Calu3 (cell line): ENCODE measurements around the gene ULK2. TPM values are rescaled to one million over a fixed set of nuclear protein-coding genes. Genes with fewer than 3 reads are reported as not detected.

ENCODE experiments used
- BruUV-seq: library from RNA; stranded (reverse); fragments of 400-500 nt; replicated peaks from 2 replicates; lab custom pipeline; 2021; lab: Mats Ljungman, UMichigan
- CTCF ChIA-PET: fragments of 300-600 bp; sonication (Branson Sonifier 250); formaldehyde crosslinking; loops from one replicate; lab custom pipeline; 2022; ENCODE audit warnings: antibody characterized with exemption; lab: Charles Lee
- DNase-seq: peaks from one replicate; pipeline ENCODE4 v3.0.0; 2022
- H3K27ac Mint-ChIP-seq: one replicate; pipeline ENCODE4 v1.8.0; 2022; ENCODE audit warnings: mixed read lengths; ENCODE audit not compliant: unreplicated experiment
- H3K27me3 Mint-ChIP-seq: one replicate; pipeline ENCODE4 v1.8.0; 2022; ENCODE audit warnings: mixed read lengths; ENCODE audit not compliant: unreplicated experiment
- H3K36me3 Mint-ChIP-seq: one replicate; pipeline ENCODE4 v1.8.0; 2022; ENCODE audit warnings: mild to moderate bottlenecking, moderate library complexity, mixed read lengths; ENCODE audit not compliant: insufficient read depth, unreplicated experiment
- H3K4me1 Mint-ChIP-seq: one replicate; pipeline ENCODE4 v1.8.0; 2022; ENCODE audit warnings: mild to moderate bottlenecking, low read depth, mixed read lengths; ENCODE audit not compliant: unreplicated experiment
- H3K4me3 Mint-ChIP-seq: one replicate; pipeline ENCODE4 v1.8.0; 2022; ENCODE audit warnings: mild to moderate bottlenecking, low read depth, moderate library complexity, mixed read lengths; ENCODE audit not compliant: unreplicated experiment
- H3K9me3 Mint-ChIP-seq: one replicate; pipeline ENCODE4 v1.8.0; 2022; ENCODE audit warnings: low read depth, mixed read lengths; ENCODE audit not compliant: unreplicated experiment
- intact Hi-C: fragments of 100-400 bp; cut with micrococcal nuclease; formaldehyde crosslinking; loops from one replicate; pipeline ENCODE4 v1.10.0; 2022; ENCODE audit not compliant: unreplicated experiment
- total RNA-seq: library from RNA; stranded (reverse); gene quantifications from 2 replicates; pipeline ENCODE4 v1.2.3, GENCODE V29; 2022
- TF ChIP-seq, protein P1 (sequence below): fragments of 200-600 bp; IDR thresholded peaks from one replicate; pipeline ENCODE4 v1.8.0; 2022; ENCODE audit warnings: antibody characterized with exemption; ENCODE audit not compliant: unreplicated experiment

Gene ULK2
- total RNA-seq, 1 experiment from 2014 or later: 4.7 TPM

GRCh38 chr17:19750020-19750572 is 117.6 kb downstream of the ULK2 start:
- DNase-seq: no peak
- H3K36me3 Mint-ChIP-seq: peaks cover 9% of the 10 kb centered on the region
- no peaks in the 10 kb centered on the region for H3K9me3 Mint-ChIP-seq
- no peak overlapping the region for H3K4me3 Mint-ChIP-seq
- TF ChIP-seq, protein P1, sequence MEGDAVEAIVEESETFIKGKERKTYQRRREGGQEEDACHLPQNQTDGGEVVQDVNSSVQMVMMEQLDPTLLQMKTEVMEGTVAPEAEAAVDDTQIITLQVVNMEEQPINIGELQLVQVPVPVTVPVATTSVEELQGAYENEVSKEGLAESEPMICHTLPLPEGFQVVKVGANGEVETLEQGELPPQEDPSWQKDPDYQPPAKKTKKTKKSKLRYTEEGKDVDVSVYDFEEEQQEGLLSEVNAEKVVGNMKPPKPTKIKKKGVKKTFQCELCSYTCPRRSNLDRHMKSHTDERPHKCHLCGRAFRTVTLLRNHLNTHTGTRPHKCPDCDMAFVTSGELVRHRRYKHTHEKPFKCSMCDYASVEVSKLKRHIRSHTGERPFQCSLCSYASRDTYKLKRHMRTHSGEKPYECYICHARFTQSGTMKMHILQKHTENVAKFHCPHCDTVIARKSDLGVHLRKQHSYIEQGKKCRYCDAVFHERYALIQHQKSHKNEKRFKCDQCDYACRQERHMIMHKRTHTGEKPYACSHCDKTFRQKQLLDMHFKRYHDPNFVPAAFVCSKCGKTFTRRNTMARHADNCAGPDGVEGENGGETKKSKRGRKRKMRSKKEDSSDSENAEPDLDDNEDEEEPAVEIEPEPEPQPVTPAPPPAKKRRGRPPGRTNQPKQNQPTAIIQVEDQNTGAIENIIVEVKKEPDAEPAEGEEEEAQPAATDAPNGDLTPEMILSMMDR: no peak
- H3K27ac Mint-ChIP-seq: no peak overlapping the region
- CTCF ChIA-PET: no interaction called here
- intact Hi-C loops: no loop called here
- peaks cover 37% of the 10 kb centered on the region for H3K4me1 Mint-ChIP-seq
- BruUV-seq: no TSS peak
- H3K27me3 Mint-ChIP-seq: no peaks in the 10 kb centered on the region

- no peak for DNase-seq
- intact Hi-C loops: loop anchor here (10.0 kb wide), 1 partner anchor 94 kb away; no protein-coding TSS in a partner anchor
- no TSS peak for BruUV-seq
- no peaks in the 10 kb centered on the region for H3K27me3 Mint-ChIP-seq
- no peaks in the 10 kb centered on the region for H3K9me3 Mint-ChIP-seq
- TF ChIP-seq, protein P1: no peak
- H3K27ac Mint-ChIP-seq: no peak overlapping the region
- peaks cover 17% of the 10 kb centered on the region for H3K36me3 Mint-ChIP-seq
- H3K4me1 Mint-ChIP-seq: peaks cover 35% of the 10 kb centered on the region
- peak overlapping the region; percentile 26 for H3K4me3 Mint-ChIP-seq
- CTCF ChIA-PET: no interaction called here
Observed at GRCh38 chr17:19748807-19749193, 118.9 kb downstream of the ULK2 start.

DNA sequence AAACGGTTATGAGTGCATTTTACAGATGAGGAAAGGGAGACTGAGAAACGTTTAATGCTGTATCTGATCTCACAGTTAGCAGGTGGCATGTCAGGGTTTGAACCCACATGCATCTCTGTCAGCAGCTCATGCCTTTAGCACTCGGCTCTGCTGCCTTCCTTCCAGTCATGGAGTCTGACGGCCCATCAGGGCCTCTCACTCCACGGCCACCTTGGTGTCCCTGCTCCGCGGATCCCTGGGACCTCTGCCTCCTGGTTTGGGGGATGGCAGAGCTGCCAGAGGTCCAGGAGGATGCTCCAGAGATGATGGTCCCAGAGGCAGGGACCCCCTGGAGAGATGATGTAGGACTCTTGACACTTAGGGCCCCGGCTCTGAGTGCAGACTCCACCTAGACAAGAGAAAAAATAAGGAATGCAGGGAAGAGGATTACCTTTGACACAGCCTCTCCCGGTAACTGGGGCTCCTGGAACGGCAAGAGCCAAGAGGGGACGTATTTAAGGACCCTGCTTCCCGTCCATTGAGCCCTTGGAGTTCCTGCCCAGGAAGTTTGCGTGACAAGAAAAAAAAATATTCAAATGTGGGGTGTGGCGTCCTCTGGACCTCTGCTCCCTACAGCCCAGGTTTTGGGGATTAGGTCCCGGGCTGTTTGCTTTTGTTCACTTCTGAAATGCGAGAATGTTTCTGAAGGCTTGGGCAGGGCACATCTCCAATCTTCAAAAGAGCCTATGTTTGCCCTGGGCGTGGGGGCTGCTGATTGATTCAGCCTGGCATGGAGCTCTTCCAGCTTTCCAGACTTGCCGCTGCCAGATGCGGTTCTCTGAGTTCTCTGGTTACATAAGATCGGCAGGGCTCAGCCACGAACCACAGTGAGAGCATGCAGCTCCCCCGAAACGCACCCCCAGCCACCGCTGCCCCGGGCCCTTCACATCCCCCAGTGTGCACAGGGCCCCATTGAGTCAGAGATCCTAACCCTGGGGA is 119.6 kb downstream of the ULK2 start, which contains the start of gene ALDH3A1:
Gene ALDH3A1, minus strand, starts transcription at position 470 of the 978 bp plus-strand sequence. CDS start 3,169 bp downstream, outside the sequence.
- Mint-ChIP-seq H3K27me3 (no peaks in the 10 kb centered on the region), H3K4me1 (peaks cover 28% of the 10 kb centered on the region), H3K9me3 (no peaks in the 10 kb centered on the region), H3K36me3 (peaks cover 17% of the 10 kb centered on the region), H3K4me3 (peak within 1 kb of the TSS; percentile 26), H3K27ac (no peak within 1 kb of the TSS)
- TF ChIP-seq, protein P1: no peak
- no TSS peak for BruUV-seq
- no peak for DNase-seq
- intact Hi-C loops: loop anchor here (10.0 kb wide), 1 partner anchor 93 kb away; no protein-coding TSS in a partner anchor
- CTCF ChIA-PET: no interaction called here

- TF ChIP-seq, protein P1: no peak
- no peaks in the 10 kb centered on the region for H3K9me3 Mint-ChIP-seq
- intact Hi-C loops: loop anchor here (10.0 kb wide), 1 partner anchor 92 kb away; no protein-coding TSS in a partner anchor
- CTCF ChIA-PET: no interaction called here
- no peak for DNase-seq
- peaks cover 21% of the 10 kb centered on the region for H3K4me1 Mint-ChIP-seq
- H3K4me3 Mint-ChIP-seq: no peak overlapping the region
- BruUV-seq: no TSS peak
- no peak overlapping the region for H3K27ac Mint-ChIP-seq
- H3K27me3 Mint-ChIP-seq: no peaks in the 10 kb centered on the region
- H3K36me3 Mint-ChIP-seq: peaks cover 17% of the 10 kb centered on the region
Observed at GRCh38 chr17:19747159-19747719, 120.5 kb downstream of the ULK2 start.
